Stimulated activated CD4-positive, alpha-beta T cell treated with anti-CD3 and anti-CD28 coated beads, TNF-alpha, amount 100 ng/mL, for 1 hour (primary cell): ENCODE data around the gene NAGA.

Source experiments
- DNase-seq, 3 donors: peaks; one replicate each; pipeline ENCODE4 v3.0.0-alpha.2; 2020; ENCODE audit warnings: low read depth in 3 of 3, low spot score in 1 of 3

The NAGA gene

GRCh38 chr22:42050641-42051180, 19.9 kb downstream of the NAGA start:
- no peak for DNase-seq

- DNase-seq: no peak
Measured at GRCh38 chr22:42041784-42042183, 28.8 kb downstream of the NAGA start.

GRCh38 chr22:42039271-42039670, 31.3 kb downstream of the NAGA start:
- no peak for DNase-seq

GRCh38 chr22:42035256-42035655, 35.4 kb downstream of the NAGA start:
- no peak for DNase-seq

- DNase-seq: no peak
Measured at GRCh38 chr22:42033263-42034181, 37.1 kb downstream of the NAGA start.

GRCh38 chr22:42026705-42027104, 43.9 kb downstream of the NAGA start:
- DNase-seq: no peak

- DNase-seq: no peak
Measured at GRCh38 chr22:42025421-42025820, 45.2 kb downstream of the NAGA start.

GRCh38 chr22:42022162-42022847, 48.3 kb downstream of the NAGA start:
- DNase-seq: no peak

- DNase-seq: no peak
Measured at GRCh38 chr22:42021571-42021970, 49.0 kb downstream of the NAGA start.

GRCh38 chr22:42018224-42018623, 52.4 kb downstream of the NAGA start:
- DNase-seq: no peak

- no peak for DNase-seq
Measured at GRCh38 chr22:42016111-42016510, 54.5 kb downstream of the NAGA start.

GRCh38 chr22:42013385-42013784, 57.2 kb downstream of the NAGA start:
- DNase-seq: no peak

- DNase-seq: no peak
Measured at GRCh38 chr22:42010778-42011177, 59.8 kb downstream of the NAGA start.
